Peyer's patch (tissue), 4 donors: Measurements from ENCODE around the gene ELOVL2.

Experiments
- POLR2A ChIP-seq, 2 donors: fragments of 450-650 bp; IDR thresholded peaks; one replicate each; pipeline ENCODE4 v1.5.1; 2017; ENCODE audit warnings: antibody characterized with exemption in 2 of 2, mild to moderate bottlenecking in 2 of 2, moderate library complexity in 2 of 2
- TF ChIP-seq, protein P1 (sequence below), 6 experiments: fragments of 450-650 bp in 4 of 6; fragments of 200-600 bp in 2 of 6; sonication (generic) in 1 of 6; IDR thresholded peaks; one replicate each; pipeline ENCODE4 v1.5.1; 2017 to 2019; ENCODE audit warnings: antibody characterized with exemption in 6 of 6, mild to moderate bottlenecking in 3 of 6, moderate library complexity in 1 of 6

- TF ChIP-seq, protein P1, sequence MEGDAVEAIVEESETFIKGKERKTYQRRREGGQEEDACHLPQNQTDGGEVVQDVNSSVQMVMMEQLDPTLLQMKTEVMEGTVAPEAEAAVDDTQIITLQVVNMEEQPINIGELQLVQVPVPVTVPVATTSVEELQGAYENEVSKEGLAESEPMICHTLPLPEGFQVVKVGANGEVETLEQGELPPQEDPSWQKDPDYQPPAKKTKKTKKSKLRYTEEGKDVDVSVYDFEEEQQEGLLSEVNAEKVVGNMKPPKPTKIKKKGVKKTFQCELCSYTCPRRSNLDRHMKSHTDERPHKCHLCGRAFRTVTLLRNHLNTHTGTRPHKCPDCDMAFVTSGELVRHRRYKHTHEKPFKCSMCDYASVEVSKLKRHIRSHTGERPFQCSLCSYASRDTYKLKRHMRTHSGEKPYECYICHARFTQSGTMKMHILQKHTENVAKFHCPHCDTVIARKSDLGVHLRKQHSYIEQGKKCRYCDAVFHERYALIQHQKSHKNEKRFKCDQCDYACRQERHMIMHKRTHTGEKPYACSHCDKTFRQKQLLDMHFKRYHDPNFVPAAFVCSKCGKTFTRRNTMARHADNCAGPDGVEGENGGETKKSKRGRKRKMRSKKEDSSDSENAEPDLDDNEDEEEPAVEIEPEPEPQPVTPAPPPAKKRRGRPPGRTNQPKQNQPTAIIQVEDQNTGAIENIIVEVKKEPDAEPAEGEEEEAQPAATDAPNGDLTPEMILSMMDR (IDR thresholded peaks at IDR 0.05): no peak
- TF ChIP-seq POLR2A (IDR thresholded peaks at IDR 0.05): no peak
Observed at GRCh38 chr6:11053307-11053706, 9.2 kb upstream of the ELOVL2 start.
